GM23338 (cell line): ENCODE measurements around the gene VIPR1. TPM values are rescaled to one million over a fixed set of nuclear protein-coding genes. Genes with fewer than 3 reads are reported as not detected.

Source experiments
- ATAC-seq: fragments of 200-7000 bp; cut with Tn5 transposase; 3 replicates; pipeline ENCODE4 v1.9.1; 2020
- DNase-seq: peaks from one replicate; pipeline ENCODE4 v3.0.0-alpha.2; 2015; ENCODE audit warnings: low spot score
- H2AFZ ChIP-seq: fragments of 200-600 bp; sonication (generic); 2 replicates; pipeline ENCODE4 v1.8.0; 2016; ENCODE audit warnings: antibody characterized with exemption, mild to moderate bottlenecking, moderate library complexity
- H3F3A ChIP-seq: fragments of 200-600 bp; sonication (generic); replicated peaks from 2 replicates; pipeline ENCODE4 v1.8.0; 2017; ENCODE audit warnings: antibody characterized with exemption, mixed run types, low read depth
- H3K27ac ChIP-seq: fragments of 200-600 bp; sonication (generic); 2 replicates; pipeline ENCODE4 v1.6.1; 2016; ENCODE audit warnings: low read depth
- H3K27me3 ChIP-seq: fragments of 200-600 bp; sonication (generic); 2 replicates; pipeline ENCODE4 v1.8.0; 2016; ENCODE audit warnings: mild to moderate bottlenecking, mixed run types, moderate library complexity; ENCODE audit not compliant: insufficient read depth
- H3K36me3 ChIP-seq: fragments of 200-600 bp; sonication (generic); 2 replicates; pipeline ENCODE4 v1.8.0; 2016; ENCODE audit warnings: mild to moderate bottlenecking; ENCODE audit not compliant: insufficient read depth
- H3K4me1 ChIP-seq: fragments of 200-600 bp; sonication (generic); 2 replicates; pipeline ENCODE4 v1.8.0; 2016; ENCODE audit warnings: mild to moderate bottlenecking, moderate library complexity; ENCODE audit not compliant: insufficient read depth
- H3K4me2 ChIP-seq: fragments of 200-600 bp; sonication (generic); 2 replicates; pipeline ENCODE4 v1.7.1; 2017; ENCODE audit warnings: mixed run types
- H3K4me3 ChIP-seq: fragments of 200-600 bp; sonication (generic); 2 replicates; pipeline ENCODE4 v1.6.1; 2016; ENCODE audit warnings: mixed run types
- H3K79me2 ChIP-seq: fragments of 200-600 bp; sonication (generic); replicated peaks from 2 replicates; pipeline ENCODE4 v1.8.0; 2017; ENCODE audit warnings: mild to moderate bottlenecking; ENCODE audit not compliant: insufficient read depth
- H3K9me2 ChIP-seq: fragments of 200-600 bp; sonication (generic); 2 replicates; pipeline ENCODE4 v1.8.0; 2017; ENCODE audit not compliant: insufficient read depth
- H4K20me1 ChIP-seq: fragments of 200-600 bp; sonication (generic); replicated peaks from 2 replicates; pipeline ENCODE4 v1.8.0; 2017; ENCODE audit warnings: mild to moderate bottlenecking; ENCODE audit not compliant: insufficient read depth
- H3K27ac Mint-ChIP-seq: 2 replicates; pipeline ENCODE4 v1.8.0; 2020; ENCODE audit warnings: inconsistent platforms, mild to moderate bottlenecking, moderate library complexity, mixed read lengths
- H3K27me3 Mint-ChIP-seq: 3 replicates; pipeline ENCODE4 v1.8.0; 2022; ENCODE audit warnings: low read depth, mild to moderate bottlenecking, moderate library complexity, mixed read lengths, inconsistent platforms; ENCODE audit not compliant: insufficient read depth, poor library complexity
- H3K36me3 Mint-ChIP-seq: 3 replicates; pipeline ENCODE4 v1.8.0; 2021; ENCODE audit warnings: low read depth, mild to moderate bottlenecking, inconsistent platforms, moderate library complexity, mixed read lengths
- H3K4me1 Mint-ChIP-seq: 3 replicates; pipeline ENCODE4 v1.8.0; 2020; ENCODE audit warnings: mild to moderate bottlenecking, inconsistent platforms, mixed read lengths
- H3K4me3 Mint-ChIP-seq: 3 replicates; pipeline ENCODE4 v1.8.0; 2021; ENCODE audit warnings: moderate library complexity, mild to moderate bottlenecking, inconsistent platforms, mixed read lengths
- H3K9me3 Mint-ChIP-seq: 3 replicates; pipeline ENCODE4 v1.8.0; 2020; ENCODE audit warnings: moderate library complexity, mild to moderate bottlenecking, inconsistent platforms, mixed read lengths
- CREB1 ChIP-seq: fragments of 250-450 bp; sonication (Bioruptor Pico); IDR thresholded peaks from 2 replicates; pipeline ENCODE4 v1.5.0; 2020; ENCODE audit warnings: low read depth, mild to moderate bottlenecking, moderate library complexity
- EZH2phosphoT487 ChIP-seq: fragments of 200-600 bp; sonication (generic); IDR thresholded peaks from one replicate; pipeline ENCODE4 v1.8.1; 2018; ENCODE audit warnings: antibody characterized with exemption; ENCODE audit not compliant: unreplicated experiment
- JUNB ChIP-seq: IDR thresholded peaks from one replicate; pipeline ENCODE4 v1.6.1; 2016; ENCODE audit warnings: antibody characterized with exemption; ENCODE audit not compliant: unreplicated experiment
- NANOG ChIP-seq: IDR thresholded peaks from 2 replicates; pipeline ENCODE4 v1.6.1; 2016; ENCODE audit warnings: antibody characterized with exemption, borderline replicate concordance
- POLR2AphosphoS5 ChIP-seq: IDR thresholded peaks from 2 replicates; pipeline ENCODE4 v1.6.1; 2016; ENCODE audit warnings: antibody characterized with exemption, low read depth
- STAT1 ChIP-seq: IDR thresholded peaks from one replicate; pipeline ENCODE4 v1.6.1; 2016; ENCODE audit warnings: antibody characterized with exemption; ENCODE audit not compliant: unreplicated experiment
- ZNF331 ChIP-seq: fragments of 250-450 bp; sonication (Bioruptor Pico); IDR thresholded peaks from 2 replicates; pipeline ENCODE4 v1.5.0; 2020; ENCODE audit warnings: low read depth, mild to moderate bottlenecking, moderate library complexity
- ZNF462 ChIP-seq: fragments of 250-450 bp; sonication (Bioruptor Pico); IDR thresholded peaks from 2 replicates; pipeline ENCODE4 v1.5.0; 2020; ENCODE audit warnings: mild to moderate bottlenecking, moderate library complexity
- polyA plus RNA-seq: library from polyadenylated mRNA; unstranded; fragments of >200 nt; fragmentation: Nextera tagmentation; extraction: Ambion mirVana; gene quantifications from 2 replicates; pipeline ENCODE4 v1.2.1, GENCODE V29; 2016
- total RNA-seq: library from RNA; depleted of rRNA; stranded (reverse); fragments of >200 nt; shearing (Covaris generic); gene quantifications from 2 replicates; pipeline ENCODE4 v1.2.3, GENCODE V29; 2014

VIPR1 gene
- total and polyA plus RNA-seq, 2 experiments from 2014 or later, result 6.3 to 19.3 TPM

- no peak for TF ChIP-seq ZNF462
- TF ChIP-seq CREB1, result no peak
- no peak for TF ChIP-seq JUNB
Measured at GRCh38 chr3:42498034-42498433, 4.4 kb upstream of the VIPR1 start (continued).

GRCh38 chr3:42498791-42499477 lies 3.5 kb upstream of the VIPR1 start:
- Histone ChIP-seq H3K27me3 (peaks cover 54% of the 10 kb centered on the region), H4K20me1 (no peaks in the 10 kb centered on the region), H3K79me2 (no peaks in the 10 kb centered on the region), H3K27ac (no peak overlapping the region), H3K4me3 (no peak overlapping the region), H2AFZ (no peak overlapping the region), H3K4me1 (peaks cover 6% of the 10 kb centered on the region; the same call in 1 of the 2 replicates), H3F3A (no peaks in the 10 kb centered on the region), H3K36me3 (no peaks in the 10 kb centered on the region), H3K4me2 (no peak overlapping the region), H3K9me2 (no peaks in the 10 kb centered on the region)
- no peaks in the 10 kb centered on the region; the same call in 2 of the 3 replicates for H3K36me3 Mint-ChIP-seq
- no peak overlapping the region for H3K4me3 Mint-ChIP-seq
- H3K27ac Mint-ChIP-seq, result no peak overlapping the region
- peaks cover 40% of the 10 kb centered on the region for H3K27me3 Mint-ChIP-seq
- H3K9me3 Mint-ChIP-seq, result no peaks in the 10 kb centered on the region; the same call in 2 of the 3 replicates
- no peak for DNase-seq
- H3K4me1 Mint-ChIP-seq, result peaks cover 33% of the 10 kb centered on the region
- ATAC-seq, result no peak
- no peak for TF ChIP-seq STAT1
- no peak for TF ChIP-seq POLR2AphosphoS5
- TF ChIP-seq ZNF462, result no peak
- no peak for TF ChIP-seq CREB1
- no peak for TF ChIP-seq EZH2phosphoT487
- no peak for TF ChIP-seq NANOG
- TF ChIP-seq ZNF331 (CRISPR knock-in tag), result no peak
- TF ChIP-seq JUNB, result no peak
